ENCODE results near the gene CCDC175.

Gene CCDC175

GRCh38 chr14:59464486-59465315 is 111.9 kb downstream of the CCDC175 start:
- no peak for TF ChIP-seq CTCF (IDR thresholded peaks at IDR 0.05; ENCODE audit: low read depth, low read length)
- peak; percentile 45 to 56 for DNase-seq (ENCODE audit: low read depth in 2 of 2)
- H3K4me3 ChIP-seq (replicated peaks in 1 of 2; ENCODE audit: low read depth in 2 of 2, low read length in 2 of 2): peak overlapping the region; percentile 43 to 52

- no peak for TF ChIP-seq CTCF (IDR thresholded peaks at IDR 0.05; ENCODE audit: low read depth, low read length)
- H3K4me3 ChIP-seq (replicated peaks in 1 of 2; ENCODE audit: low read depth in 2 of 2, low read length in 2 of 2): peak overlapping the region; percentile 32 to 43
- no peak for DNase-seq (ENCODE audit: low read depth in 2 of 2)
Observed at GRCh38 chr14:59463787-59464485, 112.7 kb downstream of the CCDC175 start.

GRCh38 chr14:59461891-59462290 is 114.7 kb downstream of the CCDC175 start:
- no peak for DNase-seq (ENCODE audit: low read depth in 2 of 2)
- H3K4me3 ChIP-seq (replicated peaks in 1 of 2; ENCODE audit: low read depth in 2 of 2, low read length in 2 of 2): no peak overlapping the region
- no peak for TF ChIP-seq CTCF (IDR thresholded peaks at IDR 0.05; ENCODE audit: low read depth, low read length)

- no peak for TF ChIP-seq CTCF (IDR thresholded peaks at IDR 0.05; ENCODE audit: low read depth, low read length)
- no peak for DNase-seq (ENCODE audit: low read depth in 2 of 2)
- no peak overlapping the region for H3K4me3 ChIP-seq (replicated peaks in 1 of 2; ENCODE audit: low read depth in 2 of 2, low read length in 2 of 2)
Observed at GRCh38 chr14:59460378-59460777, 116.2 kb downstream of the CCDC175 start.

- H3K4me3 ChIP-seq (replicated peaks in 1 of 2; ENCODE audit: low read depth in 2 of 2, low read length in 2 of 2): no peak overlapping the region
- no peak for DNase-seq (ENCODE audit: low read depth in 2 of 2)
- TF ChIP-seq CTCF (IDR thresholded peaks at IDR 0.05; ENCODE audit: low read depth, low read length): no peak
Observed at GRCh38 chr14:59458486-59458885, 118.1 kb downstream of the CCDC175 start.

GRCh38 chr14:59455411-59455810 is 121.2 kb downstream of the CCDC175 start:
- H3K4me3 ChIP-seq (replicated peaks in 1 of 2; ENCODE audit: low read depth in 2 of 2, low read length in 2 of 2): no peak overlapping the region
- no peak for TF ChIP-seq CTCF (IDR thresholded peaks at IDR 0.05; ENCODE audit: low read depth, low read length)
- DNase-seq (ENCODE audit: low read depth in 2 of 2): peak; percentile 73 to 76

All from cardiac fibroblast (primary cell).